T-helper 22 cell (primary cell): ENCODE measurements around the gene OR52J3.
"Not testable (repeated sequence)": the region's sequence is repeated elsewhere in the genome, so short reads cannot be mapped to it uniquely, and the experiment has no call there.

Experiments used
- DNase-seq: peaks from one replicate; pipeline ENCODE4 v3.0.0-alpha.2; 2020; ENCODE audit warnings: low read depth

Gene OR52J3

GRCh38 chr11:5046226-5046625, at the start of gene OR52J3:
OR52J3 (plus strand) TSS chr11:5046526; CDS start chr11:5046526, 0 bp downstream.
- DNase-seq = no peak

- no peak for DNase-seq
Observed at GRCh38 chr11:5004424-5005274, 41.7 kb upstream of the OR52J3 start.

DNA sequence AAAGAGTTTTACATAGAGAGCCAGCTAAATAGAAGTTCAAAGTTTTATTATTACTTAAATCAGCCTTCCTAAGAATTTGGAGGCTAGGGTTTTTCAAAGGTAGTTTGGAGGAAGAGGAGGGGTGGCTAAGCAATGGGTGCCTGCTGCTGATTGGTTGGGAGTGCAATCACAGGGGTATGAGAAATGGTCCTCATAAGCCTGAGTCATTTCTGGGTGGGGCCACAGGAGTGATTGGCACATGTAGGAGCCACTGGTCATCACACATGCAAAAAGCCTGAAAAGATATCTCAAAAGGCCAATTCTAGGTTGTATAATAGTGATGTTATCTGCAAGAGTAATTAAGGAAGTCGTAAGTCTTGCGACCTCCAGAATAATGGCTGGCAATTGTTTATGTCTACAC, 38.8 kb upstream of the OR52J3 start:
- no peak for DNase-seq

- DNase-seq = no peak
Observed at GRCh38 chr11:5011254-5011653, 35.1 kb upstream of the OR52J3 start.

- DNase-seq = no peak
Observed at GRCh38 chr11:5013012-5013411, 33.3 kb upstream of the OR52J3 start.

DNA sequence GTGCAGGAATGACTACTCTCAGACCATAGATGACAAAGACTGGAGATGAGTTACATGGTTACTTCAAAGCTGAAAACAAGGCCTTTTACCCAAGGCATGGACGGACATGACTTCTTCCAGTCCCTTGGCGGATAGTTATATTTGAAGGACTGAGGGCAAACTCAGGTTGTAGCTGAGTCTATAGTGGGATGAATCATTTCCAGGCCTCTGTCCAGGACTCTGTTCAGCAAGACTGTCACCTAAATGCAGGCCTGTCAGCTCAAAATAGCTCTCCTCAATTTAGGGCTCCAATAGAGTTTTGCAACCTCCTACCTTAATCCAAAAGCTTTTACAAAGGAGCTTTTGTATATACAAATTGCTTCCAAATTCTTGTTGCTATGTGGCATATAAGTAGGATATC, 24.3 kb upstream of the OR52J3 start:
- no peak for DNase-seq

- DNase-seq = no peak
Observed at GRCh38 chr11:5036669-5037068, 9.7 kb upstream of the OR52J3 start.

DNA sequence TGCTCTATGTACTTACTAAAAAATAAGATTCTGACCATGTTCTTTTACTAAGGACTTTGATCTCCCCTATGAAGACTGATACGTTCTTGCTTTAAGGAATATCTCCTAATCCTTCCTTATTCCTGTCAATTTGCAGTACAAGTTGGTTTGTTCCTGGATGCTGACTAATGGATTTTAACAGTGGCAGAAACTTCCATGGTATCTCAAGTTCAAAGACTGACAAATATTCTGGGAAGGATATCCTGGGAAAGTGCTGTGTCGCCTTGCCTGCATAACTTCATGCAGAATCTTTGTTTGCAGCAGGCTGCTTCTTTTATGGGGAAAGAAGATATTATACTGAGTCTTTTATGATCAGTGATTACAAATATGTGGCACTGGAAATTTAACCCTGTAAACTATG, 8.4 kb upstream of the OR52J3 start:
- DNase-seq = no peak

DNA sequence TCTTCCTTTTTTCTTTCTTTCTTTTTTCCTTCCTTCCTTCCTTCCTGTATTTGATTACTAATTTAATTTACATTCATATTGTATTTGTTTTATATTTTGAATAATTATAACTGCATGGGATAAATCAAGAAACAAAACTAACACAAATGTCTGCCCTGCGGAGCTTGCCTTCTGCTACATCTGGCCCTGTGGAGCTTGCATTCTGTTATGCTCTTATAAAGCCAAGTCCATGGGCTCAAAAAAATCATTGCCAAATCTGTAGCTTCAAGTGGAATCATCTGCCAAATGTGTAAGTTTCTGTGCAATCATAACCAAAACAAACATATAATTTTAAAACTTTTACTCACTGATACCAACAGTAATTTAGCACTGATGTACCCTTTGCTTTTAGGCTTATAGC, 8.0 kb upstream of the OR52J3 start:
- DNase-seq = no peak

GRCh38 chr11:5040876-5041275, 5.5 kb upstream of the OR52J3 start:
- DNase-seq = no peak

- no peak for DNase-seq
Observed at GRCh38 chr11:5042091-5042490, 4.2 kb upstream of the OR52J3 start.

- DNase-seq = no peak
Observed at GRCh38 chr11:5043380-5043779, 2.9 kb upstream of the OR52J3 start.

DNA sequence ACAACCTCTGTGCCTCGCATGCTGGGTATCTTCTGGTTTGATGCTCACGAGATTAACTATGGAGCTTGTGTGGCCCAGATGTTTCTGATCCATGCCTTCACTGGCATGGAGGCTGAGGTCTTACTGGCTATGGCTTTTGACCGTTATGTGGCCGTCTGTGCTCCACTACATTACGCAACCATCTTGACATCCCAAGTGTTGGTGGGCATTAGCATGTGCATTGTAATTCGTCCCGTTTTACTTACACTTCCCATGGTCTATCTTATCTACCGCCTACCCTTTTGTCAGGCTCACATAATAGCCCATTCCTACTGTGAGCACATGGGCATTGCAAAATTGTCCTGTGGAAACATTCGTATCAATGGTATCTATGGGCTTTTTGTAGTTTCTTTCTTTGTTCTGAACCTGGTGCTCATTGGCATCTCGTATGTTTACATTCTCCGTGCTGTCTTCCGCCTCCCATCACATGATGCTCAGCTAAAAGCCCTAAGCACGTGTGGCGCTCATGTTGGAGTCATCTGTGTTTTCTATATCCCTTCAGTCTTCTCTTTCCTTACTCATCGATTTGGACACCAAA, 516 bp downstream of the OR52J3 start:
- no peak for DNase-seq

GRCh38 chr11:5058679-5059078, 12.4 kb downstream of the OR52J3 start:
- DNase-seq = not testable (repeated sequence)

- DNase-seq = no peak
Observed at GRCh38 chr11:5059391-5059790, 13.1 kb downstream of the OR52J3 start, which contains the start of gene OR52E2. OR52E2 (minus strand) TSS chr11:5059627; CDS start chr11:5059627, 0 bp downstream.

DNA sequence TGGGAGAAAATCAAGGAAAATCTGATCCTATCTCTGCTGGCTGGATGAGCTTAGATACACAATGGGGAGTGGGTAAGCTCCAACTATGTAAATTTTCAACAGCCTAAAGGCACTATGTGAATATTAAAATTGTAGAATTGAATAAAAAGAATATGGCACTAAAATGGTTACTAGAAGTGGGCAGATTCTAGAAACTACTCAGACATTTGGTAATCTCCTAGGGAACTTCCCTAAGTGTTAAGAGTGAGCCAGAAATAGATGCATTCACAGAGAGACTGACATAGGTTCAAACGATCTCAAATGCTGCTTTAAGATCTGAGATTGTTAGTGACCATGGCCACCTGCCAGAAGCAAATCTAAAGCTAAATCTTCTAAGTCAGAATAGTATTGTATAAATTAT, 18.7 kb downstream of the OR52J3 start:
- no peak for DNase-seq

GRCh38 chr11:5069272-5069671, 22.9 kb downstream of the OR52J3 start, which contains the start of gene OR52E1:
OR52E1 (plus strand) TSS chr11:5069572.
- no peak for DNase-seq

- no peak for DNase-seq
Observed at GRCh38 chr11:5071799-5072198, 25.5 kb downstream of the OR52J3 start.

DNA sequence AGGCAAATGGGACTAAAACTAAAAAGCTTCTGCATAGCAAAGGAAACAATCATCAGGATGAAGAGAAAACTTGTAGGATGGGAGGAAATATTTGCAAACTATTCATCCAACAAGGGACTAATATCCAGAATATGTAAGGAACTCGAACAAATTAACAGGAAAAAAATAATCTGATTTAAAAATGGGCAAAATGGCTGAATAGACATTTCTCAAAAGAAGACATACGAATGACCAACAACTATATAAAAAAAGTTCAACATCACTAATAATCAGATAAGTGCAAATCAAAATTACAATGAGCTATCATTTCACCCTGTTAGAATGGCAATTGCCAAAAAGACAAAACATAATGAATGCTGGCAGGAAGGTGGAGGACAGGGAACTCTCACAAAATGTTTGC, 35.1 kb downstream of the OR52J3 start:
- DNase-seq = no peak

- DNase-seq = no peak
Observed at GRCh38 chr11:5083602-5084001, 37.3 kb downstream of the OR52J3 start.

DNA sequence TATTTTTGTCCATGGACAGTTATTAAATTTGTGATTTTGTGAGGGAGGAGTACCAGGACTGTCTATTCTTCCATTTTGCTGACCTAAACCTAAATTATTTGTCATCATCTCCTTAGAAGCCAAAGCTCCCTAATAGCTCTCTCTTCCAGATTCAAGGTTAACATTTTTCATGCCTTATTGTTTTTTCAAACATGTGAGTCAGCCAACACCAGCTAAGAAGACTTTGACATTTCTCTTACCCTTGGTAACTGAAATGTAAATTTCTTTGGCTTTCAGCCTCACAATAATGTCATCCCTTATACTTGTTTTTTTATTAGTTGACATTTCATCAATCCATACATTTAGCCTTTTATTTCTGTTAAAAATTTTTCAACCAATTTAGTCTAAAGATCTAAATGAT, 42.2 kb downstream of the OR52J3 start:
- no peak for DNase-seq

DNA sequence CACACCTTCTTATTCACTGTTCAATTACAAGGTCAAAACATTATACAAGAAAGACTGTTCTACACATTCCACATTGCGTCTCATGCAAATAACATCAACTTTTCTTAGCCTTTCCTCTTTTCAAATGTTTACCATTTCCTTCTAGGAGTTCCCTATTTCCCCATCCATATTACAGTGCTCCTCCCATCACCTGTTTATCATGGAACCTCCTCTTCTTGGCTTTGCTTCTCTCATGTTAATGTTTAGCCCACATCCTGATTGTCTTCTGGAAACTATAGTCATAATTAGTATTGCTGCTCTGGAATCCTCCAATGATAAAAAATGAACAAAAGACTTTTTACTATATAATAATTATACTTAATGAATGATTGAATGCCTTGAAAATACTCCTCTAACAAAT, 44.3 kb downstream of the OR52J3 start:
- DNase-seq = no peak

DNA sequence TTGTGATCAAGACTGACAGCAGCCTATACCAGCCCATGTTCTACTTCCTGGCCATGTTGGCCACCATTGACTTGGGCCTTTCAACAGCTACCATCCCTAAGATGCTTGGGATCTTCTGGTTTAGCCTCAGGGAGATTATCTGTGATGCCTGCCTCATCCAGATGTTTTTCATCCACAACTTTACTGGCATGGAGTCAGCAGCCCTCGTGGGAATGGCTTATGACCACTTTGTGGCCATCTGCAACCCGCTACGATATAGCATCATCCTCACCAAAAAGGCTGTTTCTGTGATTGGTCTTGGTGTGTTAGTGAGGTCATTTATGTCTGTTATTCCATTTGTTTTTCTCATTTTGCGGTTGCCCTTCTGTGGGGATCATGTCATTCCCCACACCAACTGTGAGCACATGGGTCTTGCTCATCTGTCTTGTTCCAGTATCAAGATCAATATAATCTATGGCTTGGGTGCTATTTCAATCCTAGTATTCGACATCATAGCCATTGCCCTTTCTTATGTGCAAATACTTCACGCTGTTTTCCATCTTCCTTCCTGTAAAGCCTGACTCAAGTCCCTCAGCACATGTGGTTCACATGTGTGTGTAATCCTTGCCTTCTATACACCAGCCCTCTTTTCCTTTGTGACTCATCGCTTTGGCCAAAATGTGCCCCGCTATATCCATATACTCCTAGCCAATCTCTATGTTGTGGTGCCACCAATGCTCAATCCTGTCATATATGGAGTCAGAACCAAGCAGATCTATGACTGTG, 46.7 kb downstream of the OR52J3 start:
- no peak for DNase-seq
